HEK293 (cell line): ENCODE measurements around the gene THSD4.

Experiments
- BCL11A ChIP-seq: fragments of 450-650 bp; formaldehyde crosslinking; IDR thresholded peaks from 2 replicates; pipeline ENCODE4 v1.5.1; 2016; ENCODE audit warnings: low read depth, missing biosample characterization, missing genetic modification characterization
- BCL11B ChIP-seq: fragments of 450-650 bp; formaldehyde crosslinking; IDR thresholded peaks from 2 replicates; pipeline ENCODE4 v1.5.1; 2016; ENCODE audit warnings: low read depth, missing biosample characterization, missing genetic modification characterization
- EGR2 ChIP-seq: fragments of 450-650 bp; formaldehyde crosslinking; IDR thresholded peaks from 2 replicates; pipeline ENCODE4 v1.5.1; 2016; ENCODE audit warnings: low read depth, missing biosample characterization, missing genetic modification characterization
- OSR2 ChIP-seq: fragments of 450-650 bp; formaldehyde crosslinking; IDR thresholded peaks from 2 replicates; pipeline ENCODE4 v1.5.1; 2016; ENCODE audit warnings: missing biosample characterization, missing genetic modification characterization
- SCRT1 ChIP-seq: fragments of 450-650 bp; formaldehyde crosslinking; IDR thresholded peaks from 2 replicates; pipeline ENCODE4 v1.5.1; 2016; ENCODE audit warnings: missing biosample characterization, missing genetic modification characterization, borderline replicate concordance
- ZBTB8A ChIP-seq: fragments of 450-650 bp; formaldehyde crosslinking; IDR thresholded peaks from 2 replicates; pipeline ENCODE4 v1.5.1; 2016; ENCODE audit warnings: missing biosample characterization, missing genetic modification characterization
- ZFHX2 ChIP-seq: fragments of 450-650 bp; formaldehyde crosslinking; conservative IDR thresholded peaks from 2 replicates; pipeline ENCODE4 v1.5.1; 2016; ENCODE audit warnings: missing biosample characterization, missing genetic modification characterization
- ZNF112 ChIP-seq: fragments of 450-650 bp; formaldehyde crosslinking; IDR thresholded peaks from 2 replicates; pipeline ENCODE4 v1.5.0; 2017; ENCODE audit warnings: missing biosample characterization, missing genetic modification characterization
- ZNF114 ChIP-seq: fragments of 450-650 bp; formaldehyde crosslinking; IDR thresholded peaks from 2 replicates; pipeline ENCODE4 v1.5.0; 2017; ENCODE audit warnings: missing biosample characterization, missing genetic modification characterization
- ZNF174 ChIP-seq: fragments of 450-650 bp; formaldehyde crosslinking; IDR thresholded peaks from 2 replicates; pipeline ENCODE4 v1.5.0; 2017; ENCODE audit warnings: missing biosample characterization, mild to moderate bottlenecking, missing genetic modification characterization
- ZNF175 ChIP-seq: fragments of 450-650 bp; formaldehyde crosslinking; IDR thresholded peaks from 2 replicates; pipeline ENCODE4 v1.5.1; 2016; ENCODE audit warnings: missing biosample characterization, missing genetic modification characterization
- ZNF2 ChIP-seq: fragments of 450-650 bp; formaldehyde crosslinking; IDR thresholded peaks from 2 replicates; pipeline ENCODE4 v1.5.1; 2016; ENCODE audit warnings: missing biosample characterization, missing genetic modification characterization
- ZNF221 ChIP-seq: fragments of 450-650 bp; formaldehyde crosslinking; IDR thresholded peaks from 2 replicates; pipeline ENCODE4 v1.5.1; 2017; ENCODE audit warnings: missing biosample characterization, missing genetic modification characterization, borderline replicate concordance
- ZNF266 ChIP-seq: fragments of 450-650 bp; formaldehyde crosslinking; IDR thresholded peaks from 2 replicates; pipeline ENCODE4 v1.5.1; 2016; ENCODE audit warnings: missing biosample characterization, missing genetic modification characterization, low read depth
- ZNF311 ChIP-seq: fragments of 450-650 bp; formaldehyde crosslinking; IDR thresholded peaks from 2 replicates; pipeline ENCODE4 v1.5.1; 2017; ENCODE audit warnings: missing biosample characterization, missing genetic modification characterization, borderline replicate concordance
- ZNF391 ChIP-seq: fragments of 450-650 bp; formaldehyde crosslinking; IDR thresholded peaks from 2 replicates; pipeline ENCODE4 v1.5.1; 2016; ENCODE audit warnings: low read depth, missing biosample characterization, missing genetic modification characterization, borderline replicate concordance
- ZNF404 ChIP-seq: fragments of 450-650 bp; formaldehyde crosslinking; IDR thresholded peaks from 2 replicates; pipeline ENCODE4 v1.5.1; 2017; ENCODE audit warnings: missing biosample characterization, missing genetic modification characterization
- ZNF423 ChIP-seq: fragments of 450-650 bp; formaldehyde crosslinking; IDR thresholded peaks from 2 replicates; pipeline ENCODE4 v1.5.1; 2016; ENCODE audit warnings: missing biosample characterization, missing genetic modification characterization
- ZNF549 ChIP-seq: fragments of 450-650 bp; IDR thresholded peaks from 2 replicates; pipeline ENCODE4 v1.5.1; 2018; ENCODE audit warnings: missing biosample characterization, missing genetic modification characterization, mild to moderate bottlenecking, inconsistent platforms, moderate library complexity
- ZNF555 ChIP-seq: fragments of 450-650 bp; formaldehyde crosslinking; conservative IDR thresholded peaks from 2 replicates; pipeline ENCODE4 v1.5.1; 2017; ENCODE audit warnings: missing biosample characterization, mild to moderate bottlenecking, missing genetic modification characterization, inconsistent platforms
- ZNF670 ChIP-seq: fragments of 450-650 bp; formaldehyde crosslinking; IDR thresholded peaks from 2 replicates; pipeline ENCODE4 v1.5.1; 2016; ENCODE audit warnings: missing biosample characterization, missing genetic modification characterization, low read depth
- ZNF791 ChIP-seq: fragments of 450-650 bp; formaldehyde crosslinking; IDR thresholded peaks from 2 replicates; pipeline ENCODE4 v1.5.1; 2016; ENCODE audit warnings: missing biosample characterization, missing genetic modification characterization
- ZXDB ChIP-seq: fragments of 450-650 bp; formaldehyde crosslinking; IDR thresholded peaks from 2 replicates; pipeline ENCODE4 v1.5.1; 2016; ENCODE audit warnings: missing biosample characterization, missing genetic modification characterization
- TF ChIP-seq, protein P1 (sequence below): fragments of 450-650 bp; formaldehyde crosslinking; IDR thresholded peaks from 2 replicates; pipeline ENCODE4 v1.5.1; 2016; ENCODE audit warnings: missing biosample characterization, missing genetic modification characterization, low read depth
- TF ChIP-seq, protein P2 (sequence below): fragments of 450-650 bp; formaldehyde crosslinking; conservative IDR thresholded peaks from 2 replicates; pipeline ENCODE4 v1.5.1; 2016; ENCODE audit warnings: low read depth, missing biosample characterization, missing genetic modification characterization
- TF ChIP-seq, protein P3 (sequence below): fragments of 450-650 bp; formaldehyde crosslinking; IDR thresholded peaks from 2 replicates; pipeline ENCODE4 v1.5.1; 2016; ENCODE audit warnings: missing biosample characterization, missing genetic modification characterization
- TF ChIP-seq, protein P4 (sequence below): fragments of 450-650 bp; formaldehyde crosslinking; IDR thresholded peaks from 2 replicates; pipeline ENCODE4 v1.5.1; 2017; ENCODE audit warnings: missing biosample characterization, missing genetic modification characterization
- TF ChIP-seq, protein P5 (sequence below): fragments of 450-650 bp; formaldehyde crosslinking; IDR thresholded peaks from 2 replicates; pipeline ENCODE4 v1.5.1; 2016; ENCODE audit warnings: missing biosample characterization, missing genetic modification characterization, borderline replicate concordance

The THSD4 gene

DNA sequence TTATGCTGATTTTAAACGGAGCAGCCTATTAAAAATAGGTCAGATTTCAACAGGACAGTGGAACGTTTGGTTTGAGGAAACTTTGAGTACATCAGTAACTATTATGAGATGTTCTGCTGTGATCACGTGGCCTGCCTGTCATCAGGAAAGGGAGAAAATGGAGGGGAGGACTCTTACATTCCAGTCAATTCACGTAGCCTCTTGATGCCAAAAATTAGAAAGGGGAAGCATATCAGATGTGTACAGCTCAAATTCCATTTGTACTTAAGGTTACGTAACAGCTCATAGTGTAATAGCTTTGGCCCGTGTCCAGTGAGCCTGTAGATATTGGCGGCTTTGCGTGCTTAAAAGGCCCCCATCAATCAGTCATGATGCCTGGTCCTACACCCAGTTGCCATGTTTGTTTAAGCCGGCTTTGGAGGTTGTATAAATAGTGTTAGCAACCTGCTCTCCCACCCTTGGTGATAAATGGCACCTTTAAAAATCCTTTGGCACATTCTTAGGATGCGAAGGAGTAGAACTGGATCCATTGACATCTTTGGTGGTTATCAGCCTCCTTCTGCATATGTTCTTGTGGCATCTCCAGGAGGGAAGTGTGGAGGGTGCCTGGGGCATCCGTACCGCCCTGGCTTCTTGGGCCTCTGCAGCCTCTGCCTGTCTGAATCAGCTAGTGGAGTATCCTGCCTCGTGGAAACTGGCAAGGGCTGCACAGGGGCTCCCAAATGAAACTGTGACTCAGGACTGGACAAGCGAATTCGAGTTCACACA is 163.9 kb downstream of the THSD4 start (continued):
- TF ChIP-seq, protein P1, sequence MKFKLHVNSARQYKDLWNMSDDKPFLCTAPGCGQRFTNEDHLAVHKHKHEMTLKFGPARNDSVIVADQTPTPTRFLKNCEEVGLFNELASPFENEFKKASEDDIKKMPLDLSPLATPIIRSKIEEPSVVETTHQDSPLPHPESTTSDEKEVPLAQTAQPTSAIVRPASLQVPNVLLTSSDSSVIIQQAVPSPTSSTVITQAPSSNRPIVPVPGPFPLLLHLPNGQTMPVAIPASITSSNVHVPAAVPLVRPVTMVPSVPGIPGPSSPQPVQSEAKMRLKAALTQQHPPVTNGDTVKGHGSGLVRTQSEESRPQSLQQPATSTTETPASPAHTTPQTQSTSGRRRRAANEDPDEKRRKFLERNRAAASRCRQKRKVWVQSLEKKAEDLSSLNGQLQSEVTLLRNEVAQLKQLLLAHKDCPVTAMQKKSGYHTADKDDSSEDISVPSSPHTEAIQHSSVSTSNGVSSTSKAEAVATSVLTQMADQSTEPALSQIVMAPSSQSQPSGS = peak; percentile 95
- TF ChIP-seq ZNF555 (no peak), ZNF549 (tag by site-specific recombination) (no peak), ZNF112 (no peak), BCL11B (tag by site-specific recombination) (no peak), ZNF2 (tag by site-specific recombination) (peak; percentile 86), ZNF391 (peak; percentile 92), ZNF791 (tag by site-specific recombination) (no peak), OSR2 (peak; percentile 98), SCRT1 (tag by site-specific recombination) (peak; percentile 82), EGR2 (tag by site-specific recombination) (peak; percentile 83), BCL11A (tag by site-specific recombination) (peak; percentile 82; the same call in 1 of the 2 replicates), ZNF174 (tag by site-specific recombination) (no peak), ZNF175 (no peak), ZNF423 (tag by site-specific recombination) (peak; percentile 88; the same call in 1 of the 2 replicates), ZNF266 (tag by site-specific recombination) (no peak), ZNF221 (no peak), ZFHX2 (peak; percentile 69), ZXDB (tag by site-specific recombination) (peak; percentile 98), ZBTB8A (tag by site-specific recombination) (peak; percentile 87), ZNF670 (tag by site-specific recombination) (no peak), ZNF311 (tag by site-specific recombination) (no peak), ZNF404 (no peak), ZNF114 (tag by site-specific recombination) (no peak)
- TF ChIP-seq, protein P2, sequence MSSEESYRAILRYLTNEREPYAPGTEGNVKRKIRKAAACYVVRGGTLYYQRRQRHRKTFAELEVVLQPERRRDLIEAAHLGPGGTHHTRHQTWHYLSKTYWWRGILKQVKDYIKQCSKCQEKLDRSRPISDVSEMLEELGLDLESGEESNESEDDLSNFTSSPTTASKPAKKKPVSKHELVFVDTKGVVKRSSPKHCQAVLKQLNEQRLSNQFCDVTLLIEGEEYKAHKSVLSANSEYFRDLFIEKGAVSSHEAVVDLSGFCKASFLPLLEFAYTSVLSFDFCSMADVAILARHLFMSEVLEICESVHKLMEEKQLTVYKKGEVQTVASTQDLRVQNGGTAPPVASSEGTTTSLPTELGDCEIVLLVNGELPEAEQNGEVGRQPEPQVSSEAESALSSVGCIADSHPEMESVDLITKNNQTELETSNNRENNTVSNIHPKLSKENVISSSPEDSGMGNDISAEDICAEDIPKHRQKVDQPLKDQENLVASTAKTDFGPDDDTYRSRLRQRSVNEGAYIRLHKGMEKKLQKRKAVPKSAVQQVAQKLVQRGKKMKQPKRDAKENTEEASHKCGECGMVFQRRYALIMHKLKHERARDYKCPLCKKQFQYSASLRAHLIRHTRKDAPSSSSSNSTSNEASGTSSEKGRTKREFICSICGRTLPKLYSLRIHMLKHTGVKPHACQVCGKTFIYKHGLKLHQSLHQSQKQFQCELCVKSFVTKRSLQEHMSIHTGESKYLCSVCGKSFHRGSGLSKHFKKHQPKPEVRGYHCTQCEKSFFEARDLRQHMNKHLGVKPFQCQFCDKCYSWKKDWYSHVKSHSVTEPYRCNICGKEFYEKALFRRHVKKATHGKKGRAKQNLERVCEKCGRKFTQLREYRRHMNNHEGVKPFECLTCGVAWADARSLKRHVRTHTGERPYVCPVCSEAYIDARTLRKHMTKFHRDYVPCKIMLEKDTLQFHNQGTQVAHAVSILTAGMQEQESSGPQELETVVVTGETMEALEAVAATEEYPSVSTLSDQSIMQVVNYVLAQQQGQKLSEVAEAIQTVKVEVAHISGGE (tag by site-specific recombination) = peak; percentile 85
- TF ChIP-seq, protein P3, sequence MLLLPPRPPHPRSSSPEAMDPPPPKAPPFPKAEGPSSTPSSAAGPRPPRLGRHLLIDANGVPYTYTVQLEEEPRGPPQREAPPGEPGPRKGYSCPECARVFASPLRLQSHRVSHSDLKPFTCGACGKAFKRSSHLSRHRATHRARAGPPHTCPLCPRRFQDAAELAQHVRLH (tag by site-specific recombination) = peak; percentile 96
- TF ChIP-seq, protein P4, sequence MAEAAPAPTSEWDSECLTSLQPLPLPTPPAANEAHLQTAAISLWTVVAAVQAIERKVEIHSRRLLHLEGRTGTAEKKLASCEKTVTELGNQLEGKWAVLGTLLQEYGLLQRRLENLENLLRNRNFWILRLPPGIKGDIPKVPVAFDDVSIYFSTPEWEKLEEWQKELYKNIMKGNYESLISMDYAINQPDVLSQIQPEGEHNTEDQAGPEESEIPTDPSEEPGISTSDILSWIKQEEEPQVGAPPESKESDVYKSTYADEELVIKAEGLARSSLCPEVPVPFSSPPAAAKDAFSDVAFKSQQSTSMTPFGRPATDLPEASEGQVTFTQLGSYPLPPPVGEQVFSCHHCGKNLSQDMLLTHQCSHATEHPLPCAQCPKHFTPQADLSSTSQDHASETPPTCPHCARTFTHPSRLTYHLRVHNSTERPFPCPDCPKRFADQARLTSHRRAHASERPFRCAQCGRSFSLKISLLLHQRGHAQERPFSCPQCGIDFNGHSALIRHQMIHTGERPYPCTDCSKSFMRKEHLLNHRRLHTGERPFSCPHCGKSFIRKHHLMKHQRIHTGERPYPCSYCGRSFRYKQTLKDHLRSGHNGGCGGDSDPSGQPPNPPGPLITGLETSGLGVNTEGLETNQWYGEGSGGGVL = peak; percentile 84
- TF ChIP-seq, protein P5, sequence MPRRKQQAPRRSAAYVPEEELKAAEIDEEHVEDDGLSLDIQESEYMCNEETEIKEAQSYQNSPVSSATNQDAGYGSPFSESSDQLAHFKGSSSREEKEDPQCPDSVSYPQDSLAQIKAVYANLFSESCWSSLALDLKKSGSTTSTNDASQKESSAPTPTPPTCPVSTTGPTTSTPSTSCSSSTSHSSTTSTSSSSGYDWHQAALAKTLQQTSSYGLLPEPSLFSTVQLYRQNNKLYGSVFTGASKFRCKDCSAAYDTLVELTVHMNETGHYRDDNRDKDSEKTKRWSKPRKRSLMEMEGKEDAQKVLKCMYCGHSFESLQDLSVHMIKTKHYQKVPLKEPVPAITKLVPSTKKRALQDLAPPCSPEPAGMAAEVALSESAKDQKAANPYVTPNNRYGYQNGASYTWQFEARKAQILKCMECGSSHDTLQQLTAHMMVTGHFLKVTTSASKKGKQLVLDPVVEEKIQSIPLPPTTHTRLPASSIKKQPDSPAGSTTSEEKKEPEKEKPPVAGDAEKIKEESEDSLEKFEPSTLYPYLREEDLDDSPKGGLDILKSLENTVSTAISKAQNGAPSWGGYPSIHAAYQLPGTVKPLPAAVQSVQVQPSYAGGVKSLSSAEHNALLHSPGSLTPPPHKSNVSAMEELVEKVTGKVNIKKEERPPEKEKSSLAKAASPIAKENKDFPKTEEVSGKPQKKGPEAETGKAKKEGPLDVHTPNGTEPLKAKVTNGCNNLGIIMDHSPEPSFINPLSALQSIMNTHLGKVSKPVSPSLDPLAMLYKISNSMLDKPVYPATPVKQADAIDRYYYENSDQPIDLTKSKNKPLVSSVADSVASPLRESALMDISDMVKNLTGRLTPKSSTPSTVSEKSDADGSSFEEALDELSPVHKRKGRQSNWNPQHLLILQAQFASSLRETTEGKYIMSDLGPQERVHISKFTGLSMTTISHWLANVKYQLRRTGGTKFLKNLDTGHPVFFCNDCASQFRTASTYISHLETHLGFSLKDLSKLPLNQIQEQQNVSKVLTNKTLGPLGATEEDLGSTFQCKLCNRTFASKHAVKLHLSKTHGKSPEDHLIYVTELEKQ = peak; percentile 98
